GM12878 (cell line): ENCODE results near the gene RFLNA.

ENCODE experiments used
- CBX5 ChIP-seq: sonication (generic); IDR thresholded peaks from 2 replicates; pipeline ENCODE4 v1.6.1; 2016; ENCODE audit warnings: low read depth, moderate library complexity, mild to moderate bottlenecking, inconsistent platforms
- CTCF ChIP-seq, 3 experiments: IDR thresholded peaks in 2 of 3; conservative IDR thresholded peaks in 1 of 3; 2 replicates each; pipeline ENCODE4 v1.5.1; 2011; ENCODE audit warnings: low read depth in 3 of 3, low read length in 3 of 3, mild to moderate bottlenecking in 3 of 3, control low read depth in 2 of 3, moderate library complexity in 2 of 3, inconsistent platforms in 1 of 3, mixed read lengths in 1 of 3; ENCODE audit not compliant: control insufficient read depth in 2 of 3, insufficient read depth in 1 of 3; ENCODE audit errors: extremely low read depth in 1 of 3
- ETV6 ChIP-seq, 2 experiments: fragments of 450-650 bp in 1 of 2; IDR thresholded peaks in 1 of 2; conservative IDR thresholded peaks in 1 of 2; 2 replicates each; pipeline ENCODE4 v1.6.1; 2014; ENCODE audit warnings: antibody characterized with exemption in 1 of 2, borderline replicate concordance in 1 of 2, low read depth in 1 of 2, mild to moderate bottlenecking in 1 of 2, moderate library complexity in 1 of 2
- MLLT1 ChIP-seq: fragments of 450-650 bp; IDR thresholded peaks from 2 replicates; pipeline ENCODE4 v1.6.1; 2016; ENCODE audit warnings: mild to moderate bottlenecking
- MYB ChIP-seq: fragments of 150-350 bp; IDR thresholded peaks from 2 replicates; pipeline ENCODE4 v1.6.1; 2014; ENCODE audit warnings: mild to moderate bottlenecking, low read depth, low read length, borderline replicate concordance
- POLR2A ChIP-seq: IDR thresholded peaks from 2 replicates; pipeline ENCODE4 v1.6.1; 2011; ENCODE audit warnings: low read depth, mild to moderate bottlenecking, low read length
- SUZ12 ChIP-seq: fragments of 200-600 bp; sonication (generic); IDR thresholded peaks from one replicate; pipeline ENCODE4 v1.6.1; 2018; ENCODE audit warnings: antibody characterized with exemption, mild to moderate bottlenecking; ENCODE audit not compliant: unreplicated experiment

GRCh38 chr12:124348659-124349380 lies 53.9 kb downstream of the RFLNA start:
- TF ChIP-seq ETV6 (conservative IDR thresholded peaks at IDR 0.05 in 1 of 2, IDR thresholded peaks at IDR 0.05 in 1 of 2; ENCODE audit: borderline replicate concordance in 1 of 2, low read depth in 1 of 2): no peak
- no peak for TF ChIP-seq CBX5
- no peak for TF ChIP-seq MYB
- TF ChIP-seq POLR2A: no peak; the same call in 1 of the 2 replicates
- TF ChIP-seq SUZ12: no peak
- TF ChIP-seq MLLT1: no peak
- TF ChIP-seq CTCF (IDR thresholded peaks at IDR 0.05 in 2 of 3, conservative IDR thresholded peaks at IDR 0.05 in 1 of 3; ENCODE audit: control insufficient read depth in 2 of 3, extremely low read depth in 1 of 3, insufficient read depth in 1 of 3, low read depth in 3 of 3, low read length in 3 of 3): no peak
